Activated T-helper 1 cell treated with anti-CD3 and anti-CD28 coated beads, Interleukin-12 subunit alpha, Interleukin-12 subunit beta, Interleukin-2, Interleukin-4 antibody, amounts not matched to agents 30 ng/mL and 10 ng/mL and 1 ng/mL, durations not matched to agents 14 hours and 24 hours and 36 hours (primary cell): Measurements from ENCODE around the gene ENTPD1. TPM values are rescaled to one million over a fixed set of nuclear protein-coding genes. Genes with fewer than 3 reads are reported as not detected.
A peak's percentile ranks its signal among the peaks of the same experiment; 100 is the strongest.
"Not testable (repeated sequence)": the region's sequence is repeated elsewhere in the genome, so short reads cannot be mapped to it uniquely, and the experiment has no call there.

ENCODE experiments used
- DNase-seq: peaks from one replicate; pipeline ENCODE4 v3.0.0; 2021; ENCODE audit warnings: low spot score
- H3K27ac Mint-ChIP-seq: one replicate; pipeline ENCODE4 v1.8.0; 2021; ENCODE audit warnings: mild to moderate bottlenecking, mixed read lengths
- H3K27me3 Mint-ChIP-seq: one replicate; pipeline ENCODE4 v1.8.0; 2022; ENCODE audit warnings: mild to moderate bottlenecking, moderate library complexity, mixed read lengths; ENCODE audit not compliant: insufficient read depth
- H3K36me3 Mint-ChIP-seq: one replicate; pipeline ENCODE4 v1.8.0; 2021; ENCODE audit warnings: low read depth, mixed read lengths
- H3K4me1 Mint-ChIP-seq: one replicate; pipeline ENCODE4 v1.8.0; 2021; ENCODE audit warnings: low read depth, mixed read lengths
- H3K4me3 Mint-ChIP-seq: one replicate; pipeline ENCODE4 v1.8.0; 2021; ENCODE audit warnings: mild to moderate bottlenecking, moderate library complexity, mixed read lengths
- H3K9me3 Mint-ChIP-seq: one replicate; pipeline ENCODE4 v1.8.0; 2021; ENCODE audit warnings: mixed read lengths
- intact Hi-C: fragments of 100-400 bp; cut with micrococcal nuclease; formaldehyde crosslinking; loops from one replicate; pipeline ENCODE4 v1.15.1; 2024
- total RNA-seq: library from RNA; stranded (reverse); gene quantifications from 2 replicates; pipeline ENCODE4 v1.2.3, GENCODE V29; 2022

Gene ENTPD1
- total RNA-seq, 1 donor from 2014 or later: 26.3 TPM

DNA sequence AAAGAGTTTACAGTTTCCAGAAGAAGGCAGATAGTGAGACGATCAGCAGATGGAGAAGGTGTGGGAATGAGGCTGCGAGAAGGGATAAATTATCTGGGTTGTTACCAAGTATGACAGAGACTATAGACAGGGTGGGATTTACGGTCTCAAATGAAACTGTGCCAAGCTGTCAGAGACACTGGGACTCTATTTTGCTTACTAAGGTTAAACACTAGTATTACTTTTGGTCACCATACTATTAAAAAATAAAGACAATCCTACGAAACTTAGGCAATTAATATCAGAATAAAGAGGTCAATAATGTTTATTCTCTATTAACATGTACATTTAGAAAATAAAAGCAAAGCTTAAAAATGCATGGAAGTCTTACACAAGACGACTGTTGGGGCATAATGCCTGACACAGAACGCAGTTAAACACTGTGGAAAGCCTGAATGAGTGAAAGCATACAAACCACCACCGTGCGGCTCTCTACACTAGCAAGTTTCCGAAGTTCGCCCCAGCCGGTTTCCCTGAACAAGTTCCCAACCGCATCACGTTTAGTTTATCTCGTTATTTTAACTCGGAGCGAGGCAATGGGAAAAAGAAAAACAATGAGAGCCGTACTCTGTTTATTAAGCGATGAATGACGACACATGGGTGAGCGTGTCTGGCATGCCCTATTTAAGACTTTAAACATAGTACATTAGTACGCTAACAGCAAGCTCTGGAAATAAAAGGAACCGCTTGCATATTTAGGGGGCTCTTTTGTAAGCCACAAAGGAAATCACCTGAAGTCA, 150.9 kb downstream of the ENTPD1 start:
- peak overlapping the region; percentile 92 for H3K4me3 Mint-ChIP-seq
- peak; percentile 27 for DNase-seq
- peaks cover 10% of the 10 kb centered on the region for H3K36me3 Mint-ChIP-seq
- peaks cover 12% of the 10 kb centered on the region for H3K27me3 Mint-ChIP-seq
- H3K27ac Mint-ChIP-seq: peak overlapping the region; percentile 60
- no peaks in the 10 kb centered on the region for H3K9me3 Mint-ChIP-seq
- intact Hi-C loops: loop anchor here (1.0 to 5.0 kb wide), 5 partner anchors 42 to 680 kb away; partner anchors contain the start of gene TM9SF3
- peaks cover 16% of the 10 kb centered on the region for H3K4me1 Mint-ChIP-seq

DNA sequence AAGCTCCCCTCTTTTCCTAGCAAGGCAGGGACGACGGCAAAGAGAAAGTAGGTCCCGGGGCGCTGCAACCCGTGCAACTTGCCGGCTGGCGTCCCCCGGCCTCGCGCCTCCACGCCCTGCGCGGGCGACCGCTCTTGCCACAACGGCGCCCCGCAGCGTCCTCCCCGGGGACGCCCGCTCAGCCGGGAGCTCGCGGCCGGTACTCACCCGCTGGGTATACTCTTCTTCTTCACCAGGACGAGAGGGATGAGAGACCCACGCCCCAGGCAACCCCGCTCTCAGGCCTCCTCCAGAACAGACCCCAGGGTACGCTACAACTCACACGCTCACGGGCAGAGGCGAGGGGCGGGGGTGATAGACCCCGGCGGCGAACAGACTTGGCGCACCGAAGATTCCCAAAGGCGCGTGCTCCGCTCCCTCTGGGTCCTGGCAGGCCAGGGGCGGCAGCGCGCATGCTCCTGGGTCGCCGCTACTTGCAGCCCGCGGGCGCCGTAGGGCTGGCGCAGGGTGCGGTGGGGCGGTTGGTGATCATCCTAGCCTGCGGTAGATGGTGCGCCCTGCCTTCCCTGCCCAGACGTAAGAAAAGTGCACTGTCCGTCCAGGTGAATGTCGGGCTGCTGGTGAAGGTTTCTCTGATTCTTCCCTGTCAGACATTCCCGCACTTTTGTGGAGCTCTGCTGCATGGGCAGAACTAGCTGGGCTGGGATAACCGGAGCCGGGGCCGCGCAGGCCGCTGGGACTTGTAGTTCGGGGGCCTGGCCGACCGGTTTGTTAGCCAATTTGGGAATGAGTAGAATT, 151.7 kb downstream of the ENTPD1 start, which contains the start of gene CC2D2B:
TSS of gene CC2D2B (plus strand) at position 520 of the 798 bp plus-strand sequence. CDS start 3,349 bp downstream, outside the sequence.
- Mint-ChIP-seq H3K27me3 (peaks cover 16% of the 10 kb centered on the region), H3K27ac (peak within 1 kb of the TSS; percentile 91), H3K4me1 (peaks cover 16% of the 10 kb centered on the region), H3K4me3 (peak within 1 kb of the TSS; percentile 92), H3K36me3 (peaks cover 7% of the 10 kb centered on the region), H3K9me3 (no peaks in the 10 kb centered on the region)
- peak; percentile 59 for DNase-seq
- intact Hi-C loops: loop anchor here (1.0 to 5.0 kb wide), 6 partner anchors 42 to 680 kb away; partner anchors contain the start of genes TM9SF3 and ZNF518A

DNA sequence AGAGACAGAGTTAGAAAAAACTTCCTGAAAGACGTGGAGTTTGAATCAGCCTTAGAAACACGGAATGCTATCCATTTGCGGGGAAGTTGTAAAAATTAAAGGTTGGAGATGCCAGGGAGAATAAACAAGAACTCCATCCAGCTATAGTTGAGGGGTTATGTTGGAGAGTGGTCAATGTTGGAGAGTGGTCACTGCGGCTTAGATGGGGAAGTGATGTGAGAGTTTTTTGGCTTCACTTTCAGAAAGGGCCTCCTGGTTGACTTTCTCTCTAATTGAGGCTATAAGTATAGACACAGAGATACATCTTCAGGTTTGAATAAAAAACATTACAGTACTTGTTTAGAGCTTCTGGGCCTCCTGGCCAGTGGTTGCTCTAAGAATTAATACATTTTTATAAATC, 152.5 kb downstream of the ENTPD1 start:
- Mint-ChIP-seq H3K4me1 (peaks cover 16% of the 10 kb centered on the region), H3K27ac (no peak overlapping the region), H3K36me3 (peaks cover 4% of the 10 kb centered on the region), H3K4me3 (peak overlapping the region; percentile 92), H3K9me3 (no peaks in the 10 kb centered on the region), H3K27me3 (peaks cover 16% of the 10 kb centered on the region)
- intact Hi-C loops: loop anchor here (1.0 to 5.0 kb wide), 3 partner anchors 222 to 679 kb away; partner anchors contain the start of genes TM9SF3 and ZNF518A
- no peak for DNase-seq

DNA sequence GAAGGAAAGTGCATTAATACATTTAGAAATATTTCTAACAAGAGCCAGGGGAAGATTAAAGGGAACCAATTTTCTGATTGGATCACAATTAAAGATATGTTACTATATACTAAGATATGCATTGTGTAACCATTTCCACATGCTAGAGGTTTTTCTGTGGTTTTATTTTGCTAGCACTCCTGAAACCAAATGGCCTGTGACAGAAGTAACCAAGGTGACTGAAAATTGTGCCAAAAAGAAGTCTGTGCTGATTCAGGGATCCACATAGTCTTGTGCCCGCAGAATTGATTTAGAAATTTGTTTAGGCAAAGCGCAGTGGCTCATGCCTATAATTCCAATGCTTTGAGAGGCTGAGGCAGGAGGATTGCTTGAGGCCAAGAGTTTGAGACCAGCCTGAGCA, 153.6 kb downstream of the ENTPD1 start:
- Mint-ChIP-seq H3K36me3 (peaks cover 4% of the 10 kb centered on the region), H3K4me1 (peaks cover 16% of the 10 kb centered on the region), H3K27me3 (peaks cover 21% of the 10 kb centered on the region), H3K27ac (no peak overlapping the region), H3K9me3 (no peaks in the 10 kb centered on the region), H3K4me3 (no peak overlapping the region)
- intact Hi-C loops: loop anchor here (5.0 kb wide), 2 partner anchors 383 to 678 kb away; partner anchors contain the start of gene TM9SF3
- no peak for DNase-seq

DNA sequence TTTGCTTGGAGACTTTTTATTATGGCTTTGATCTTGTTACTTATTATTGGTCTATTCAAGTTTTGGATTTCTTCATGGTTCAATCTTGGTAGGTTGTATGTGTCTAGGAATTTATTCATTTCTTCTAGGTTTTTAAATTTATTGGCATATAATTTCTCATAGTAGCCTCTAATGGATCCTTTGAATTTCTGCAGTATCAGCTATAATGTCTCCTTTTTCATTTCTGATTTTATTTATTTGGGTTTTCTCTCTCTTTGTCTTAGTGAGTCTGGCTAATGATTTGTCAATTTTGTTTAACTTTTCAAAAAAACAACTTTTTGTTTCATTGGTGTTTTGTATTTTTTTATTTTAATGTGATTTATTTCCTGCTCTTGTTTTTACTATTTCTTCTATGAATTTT, 160.1 kb downstream of the ENTPD1 start:
- intact Hi-C loops, H3K36me3 Mint-ChIP-seq, H3K9me3 Mint-ChIP-seq, H3K4me3 Mint-ChIP-seq, DNase-seq, H3K4me1 Mint-ChIP-seq, H3K27ac Mint-ChIP-seq: not testable (repeated sequence)
- H3K27me3 Mint-ChIP-seq: peaks cover 37% of the 10 kb centered on the region

Other genes starting within 250 kb of the ENTPD1 start
- gene SORBS1, start 194.8 kb upstream of the ENTPD1 start, total RNA-seq: 0.59 and 0.73 TPM in 2 replicates
- gene ALDH18A1, start 99.5 kb upstream of the ENTPD1 start, total RNA-seq: 122 and 127 TPM in 2 replicates
- gene TCTN3, start 62.2 kb upstream of the ENTPD1 start, total RNA-seq: 56.3 and 58.0 TPM in 2 replicates
- gene CC2D2B, start 151.8 kb downstream of the ENTPD1 start, total RNA-seq: 0.60 and 0.96 TPM in 2 replicates